HepG2 (cell line): ENCODE measurements around the gene MIB1. TPM values are rescaled to one million over a fixed set of nuclear protein-coding genes. Genes with fewer than 3 reads are reported as not detected.

ENCODE experiments used
- ATAC-seq: fragments of 200-7000 bp; cut with Tn5 transposase; 3 replicates; pipeline ENCODE4 v1.9.1; 2020; ENCODE audit warnings: mild to moderate bottlenecking, moderate library complexity
- BruUV-seq: library from RNA; stranded (reverse); fragments of 400-500 nt; replicated peaks from 2 replicates; lab custom pipeline; 2021; lab: Mats Ljungman, UMichigan
- CTCF ChIA-PET: fragments of 300-600 bp; formaldehyde crosslinking; extraction: SDS; loops from one replicate; lab custom pipeline; 2021; ENCODE audit warnings: low total read pairs, inconsistent platforms, low intra/inter-chr PET ratio; lab: Yijun Ruan, JAX
- POLR2A ChIA-PET: fragments of 350-600 bp; sonication (Branson Sonifier 250); formaldehyde crosslinking; loops from one replicate; lab custom pipeline; 2020; ENCODE audit warnings: antibody characterized with exemption, inconsistent platforms; lab: Yijun Ruan, JAX
- DNase-seq: peaks from one replicate; pipeline ENCODE4 v3.0.0-alpha.2; 2015; ENCODE audit warnings: low spot score
- FAIRE-seq: peaks from 3 replicates; lab custom pipeline; 2011; peaks lifted over from hg19 to GRCh38; lab: Jason Lieb, UNC
- H2AFZ ChIP-seq: one replicate; pipeline ENCODE4 v1.6.1; 2011; ENCODE audit warnings: low read length, inconsistent platforms
- H3K27ac ChIP-seq: fragments of 300-600 bp; 3 replicates; pipeline ENCODE4 v1.8.0; 2011; ENCODE audit warnings: mixed run types, mild to moderate bottlenecking, mixed read lengths, low read length, inconsistent platforms; ENCODE audit not compliant: insufficient read depth; ENCODE audit errors: extremely low read length
- H3K27me3 ChIP-seq, 2 experiments: fragments of 200-600 bp in 1 of 2; 2 replicates in 1 of 2; 3 replicates in 1 of 2; pipeline versions ENCODE4 v1.6.0 to v1.8.0; 2011; ENCODE audit warnings: low read length in 2 of 2, mild to moderate bottlenecking in 2 of 2, moderate library complexity in 2 of 2, inconsistent platforms in 1 of 2; ENCODE audit not compliant: insufficient read depth in 2 of 2, control insufficient read depth in 1 of 2
- H3K36me3 ChIP-seq, 2 experiments: fragments of 200-600 bp in 1 of 2; replicated peaks in 1 of 2; 2 replicates in 1 of 2; 3 replicates in 1 of 2; pipeline versions ENCODE4 v1.5.1 to v1.8.0; 2011; ENCODE audit warnings: low read length in 2 of 2, inconsistent platforms in 1 of 2; ENCODE audit not compliant: insufficient read depth in 2 of 2, control insufficient read depth in 1 of 2
- H3K4me1 ChIP-seq: 2 replicates; pipeline ENCODE4 v1.5.1; 2012; ENCODE audit warnings: low read length, inconsistent platforms; ENCODE audit not compliant: insufficient read depth
- H3K4me2 ChIP-seq: 2 replicates; pipeline ENCODE4 v1.6.0; 2011; ENCODE audit warnings: low read depth, low read length, inconsistent platforms
- H3K4me3 ChIP-seq, 3 experiments: fragments of 200-600 bp in 1 of 3; sonication (generic), shearing (Covaris generic) in 1 of 3; replicated peaks in 1 of 3; 2 replicates each; pipeline ENCODE4 v1.5.1; 2011 to 2016; ENCODE audit warnings: low read length in 3 of 3, inconsistent platforms in 2 of 3, low read depth in 2 of 3, mild to moderate bottlenecking in 2 of 3, control low read depth in 1 of 3, mixed read lengths in 1 of 3; ENCODE audit not compliant: insufficient read depth in 1 of 3
- H3K79me2 ChIP-seq: one replicate; pipeline ENCODE4 v1.6.1; 2011; ENCODE audit warnings: low read length, inconsistent platforms; ENCODE audit not compliant: insufficient read depth
- H3K9ac ChIP-seq: 2 replicates; pipeline ENCODE4 v1.6.0; 2011; ENCODE audit warnings: mild to moderate bottlenecking, low read depth, low read length, inconsistent platforms; ENCODE audit not compliant: insufficient read depth
- H3K9me3 ChIP-seq: 2 replicates; pipeline ENCODE4 v1.5.1; 2012; ENCODE audit warnings: mild to moderate bottlenecking, low read length
- H4K20me1 ChIP-seq: 2 replicates; pipeline ENCODE4 v1.6.0; 2011; ENCODE audit warnings: inconsistent platforms, mild to moderate bottlenecking, low read length, moderate library complexity; ENCODE audit not compliant: insufficient read depth
- CEBPB ChIP-seq: IDR thresholded peaks from 2 replicates; pipeline ENCODE4 v1.6.1; 2011; ENCODE audit warnings: low read depth, low read length, improper control_type of control experiment, borderline replicate concordance
- CEBPG ChIP-seq: IDR thresholded peaks from 2 replicates; pipeline ENCODE4 v1.6.1; 2016
- CHD4 ChIP-seq: fragments of 200-600 bp; sonication (generic); IDR thresholded peaks from 2 replicates; pipeline ENCODE4 v1.7.0; 2017; ENCODE audit warnings: mild to moderate bottlenecking, low read length, borderline replicate concordance
- GATAD2A ChIP-seq: IDR thresholded peaks from 2 replicates; pipeline ENCODE4 v1.6.1; 2016
- KLF11 ChIP-seq: IDR thresholded peaks from 2 replicates; pipeline ENCODE4 v1.6.1; 2016; ENCODE audit warnings: missing compliant biosample characterization
- MAF1 ChIP-seq: sonication (generic); formaldehyde crosslinking; IDR thresholded peaks from 2 replicates; pipeline ENCODE4 v1.5.0; 2020; ENCODE audit warnings: missing genetic modification reagents, borderline replicate concordance
- NR2F6 ChIP-seq, 2 experiments: IDR thresholded peaks; 2 replicates each; pipeline ENCODE4 v1.6.1; 2016; ENCODE audit warnings: antibody characterized with exemption in 1 of 2, mild to moderate bottlenecking in 1 of 2
- PHB2 ChIP-seq: fragments of 450-650 bp; IDR thresholded peaks from 2 replicates; pipeline ENCODE4 v1.6.1; 2018; ENCODE audit not compliant: partially characterized antibody
- RFX5 ChIP-seq: IDR thresholded peaks from 2 replicates; pipeline ENCODE4 v1.6.1; 2011; ENCODE audit warnings: low read depth, low read length, improper control_type of control experiment
- SAP130 ChIP-seq: IDR thresholded peaks from 2 replicates; pipeline ENCODE4 v1.6.1; 2016; ENCODE audit warnings: low read depth
- SOX5 ChIP-seq: IDR thresholded peaks from 2 replicates; pipeline ENCODE4 v1.6.1; 2016; ENCODE audit warnings: borderline replicate concordance
- SOX6 ChIP-seq, 2 experiments: fragments of 450-650 bp in 1 of 2; sonication (generic) in 1 of 2; formaldehyde crosslinking in 1 of 2; IDR thresholded peaks; 2 replicates each; pipeline versions ENCODE4 v1.4.0 to v1.6.1; 2017 to 2020; ENCODE audit warnings: antibody characterized with exemption in 1 of 2, mild to moderate bottlenecking in 1 of 2, missing genetic modification reagents in 1 of 2
- SP140L ChIP-seq: sonication (generic); formaldehyde crosslinking; IDR thresholded peaks from 2 replicates; pipeline ENCODE4 v1.4.0; 2020; ENCODE audit warnings: missing genetic modification reagents, borderline replicate concordance
- TAF1 ChIP-seq: sonication (generic); formaldehyde crosslinking; IDR thresholded peaks from 2 replicates; pipeline ENCODE4 v1.4.0; 2020; ENCODE audit warnings: missing genetic modification reagents
- TCF7 ChIP-seq: sonication (generic); IDR thresholded peaks from 2 replicates; pipeline ENCODE4 v1.6.1; 2016; ENCODE audit warnings: antibody characterized with exemption, low read depth
- ZNF251 ChIP-seq: sonication (generic); formaldehyde crosslinking; IDR thresholded peaks from 2 replicates; pipeline ENCODE4 v1.9.0; 2021; ENCODE audit warnings: mild to moderate bottlenecking, missing genetic modification reagents
- ZNF7 ChIP-seq: IDR thresholded peaks from 2 replicates; pipeline ENCODE4 v1.6.1; 2016; ENCODE audit warnings: missing biosample characterization, missing genetic modification reagents
- ZNF777 ChIP-seq: sonication (generic); formaldehyde crosslinking; IDR thresholded peaks from 2 replicates; pipeline ENCODE4 v1.4.0; 2020; ENCODE audit warnings: missing genetic modification reagents
- ZNF788 ChIP-seq: sonication (generic); formaldehyde crosslinking; IDR thresholded peaks from 2 replicates; pipeline ENCODE4 v1.5.0; 2020; ENCODE audit warnings: mild to moderate bottlenecking, missing genetic modification reagents, borderline replicate concordance
- WGBS: methylation state at CpG from one replicate; pipeline ENCODE4 v1.1.6; 2017; ENCODE audit warnings: low lambda C conversion rate; 5-methylcytosine and 5-hydroxymethylcytosine counted together
- in situ Hi-C: cut with HindIII; loops from 2 replicates; pipeline ENCODE4 v1.10.0; 2017; ENCODE audit warnings: low pct_unique_long_range_greater_than_20kb; ENCODE audit not compliant: extremely low pct_ligation_motif_present
- intact Hi-C: fragments of 100-400 bp; cut with micrococcal nuclease; formaldehyde crosslinking; loops from one replicate; pipeline ENCODE4 v1.10.0; 2022; ENCODE audit not compliant: unreplicated experiment
- polyA plus RNA-seq, 8 experiments: library from polyadenylated mRNA; depleted of rRNA in 3 of 8; stranded (reverse) in 7 of 8; unstranded in 1 of 8; fragments of >200 nt; fragmentation: Illumina TruSeq in 4 of 8; extraction: Trizol in 4 of 8; gene quantifications; 2 replicates each; pipeline versions ENCODE4 v1.2.1 to v1.2.3, GENCODE V29; 2011 to 2016; ENCODE audit warnings: low read depth in 4 of 8, missing spikeins in 1 of 8, mixed read lengths in 1 of 8; ENCODE audit not compliant: insufficient read depth in 1 of 8
- total RNA-seq, 5 experiments: library from RNA; depleted of rRNA; stranded (reverse); fragments of >200 nt; fragmentation: Illumina TruSeq; extraction: Trizol; gene quantifications; 2 replicates each; pipeline ENCODE4 v1.2.3, GENCODE V29; 2016; ENCODE audit warnings: low read depth in 1 of 5
- TF ChIP-seq, protein P1 (sequence below): IDR thresholded peaks from 2 replicates; pipeline ENCODE4 v1.4.0; 2020; ENCODE audit warnings: mild to moderate bottlenecking, missing genetic modification reagents
- TF ChIP-seq, protein P2 (sequence below): sonication (generic); formaldehyde crosslinking; IDR thresholded peaks from 2 replicates; pipeline ENCODE4 v1.9.0; 2021; ENCODE audit warnings: missing genetic modification reagents, borderline replicate concordance

Gene MIB1
- total and polyA plus RNA-seq, 2 of the 13 experiments (the other 11 are each of a cell fraction or from before 2014, with no cell fraction given) = 12.0 to 47.0 TPM

DNA sequence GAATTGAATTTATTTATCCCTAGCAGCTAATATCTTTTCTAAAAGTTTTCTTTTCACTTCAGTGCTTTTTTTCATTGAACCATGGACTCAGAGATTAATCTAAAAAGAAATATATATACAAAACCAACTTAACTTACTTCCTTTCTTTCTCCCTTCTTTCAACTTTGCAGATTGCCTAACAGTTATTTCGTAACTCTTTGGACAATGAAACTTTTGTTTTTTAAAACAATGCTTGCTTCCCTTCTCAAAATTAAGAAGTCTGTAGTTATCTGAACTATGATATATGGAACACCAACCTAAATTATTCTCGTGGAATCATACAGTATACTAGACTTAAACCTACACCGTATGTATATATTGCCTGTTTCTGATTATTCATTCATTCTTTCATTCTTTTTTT lies 62.9 kb downstream of the MIB1 start:
- Histone ChIP-seq H3K9ac (no peak overlapping the region), H3K27ac (peak overlapping the region; percentile 8), H4K20me1 (no peaks in the 10 kb centered on the region), H3K36me3 (peaks cover 3 to 24% of the 10 kb centered on the region in 2 experiments; a peak in 4 of 5 replicates), H3K27me3 (no peaks in the 10 kb centered on the region), H3K4me3 (no peak overlapping the region), H3K9me3 (no peaks in the 10 kb centered on the region), H2AFZ (no peak overlapping the region), H3K4me1 (peaks cover 21% of the 10 kb centered on the region), H3K79me2 (no peaks in the 10 kb centered on the region), H3K4me2 (peak overlapping the region; percentile 20; the same call in 1 of the 2 replicates)
- no TSS peak for BruUV-seq
- in situ Hi-C loops = no loop called here
- FAIRE-seq (no peak), DNase-seq (peak; percentile 63), ATAC-seq (no peak)
- CTCF ChIA-PET = no interaction called here
- WGBS = 72% methylated on average over 3 of the region's 3 CpGs
- intact Hi-C loops = no loop called here
- POLR2A ChIA-PET = no interaction called here
- no peak for TF ChIP-seq PHB2
- 0 out of 2 replicates have a peak, but pooled peaks have one; percentile 9 for TF ChIP-seq NR2F6 (IDR thresholded peaks at IDR 0.05)
- no peak for TF ChIP-seq NR2F6 (CRISPR knock-in tag; IDR thresholded peaks at IDR 0.05)
- no peak for TF ChIP-seq SP140L
- no peak for TF ChIP-seq TAF1
- TF ChIP-seq GATAD2A = peak; percentile 76
- TF ChIP-seq SOX5 (CRISPR knock-in tag) = peak; percentile 97
- peak; percentile 42; the same call in 1 of the 2 replicates for TF ChIP-seq CHD4
- no peak for TF ChIP-seq RFX5
- peak; percentile 92 for TF ChIP-seq CEBPB
- TF ChIP-seq, protein P1, sequence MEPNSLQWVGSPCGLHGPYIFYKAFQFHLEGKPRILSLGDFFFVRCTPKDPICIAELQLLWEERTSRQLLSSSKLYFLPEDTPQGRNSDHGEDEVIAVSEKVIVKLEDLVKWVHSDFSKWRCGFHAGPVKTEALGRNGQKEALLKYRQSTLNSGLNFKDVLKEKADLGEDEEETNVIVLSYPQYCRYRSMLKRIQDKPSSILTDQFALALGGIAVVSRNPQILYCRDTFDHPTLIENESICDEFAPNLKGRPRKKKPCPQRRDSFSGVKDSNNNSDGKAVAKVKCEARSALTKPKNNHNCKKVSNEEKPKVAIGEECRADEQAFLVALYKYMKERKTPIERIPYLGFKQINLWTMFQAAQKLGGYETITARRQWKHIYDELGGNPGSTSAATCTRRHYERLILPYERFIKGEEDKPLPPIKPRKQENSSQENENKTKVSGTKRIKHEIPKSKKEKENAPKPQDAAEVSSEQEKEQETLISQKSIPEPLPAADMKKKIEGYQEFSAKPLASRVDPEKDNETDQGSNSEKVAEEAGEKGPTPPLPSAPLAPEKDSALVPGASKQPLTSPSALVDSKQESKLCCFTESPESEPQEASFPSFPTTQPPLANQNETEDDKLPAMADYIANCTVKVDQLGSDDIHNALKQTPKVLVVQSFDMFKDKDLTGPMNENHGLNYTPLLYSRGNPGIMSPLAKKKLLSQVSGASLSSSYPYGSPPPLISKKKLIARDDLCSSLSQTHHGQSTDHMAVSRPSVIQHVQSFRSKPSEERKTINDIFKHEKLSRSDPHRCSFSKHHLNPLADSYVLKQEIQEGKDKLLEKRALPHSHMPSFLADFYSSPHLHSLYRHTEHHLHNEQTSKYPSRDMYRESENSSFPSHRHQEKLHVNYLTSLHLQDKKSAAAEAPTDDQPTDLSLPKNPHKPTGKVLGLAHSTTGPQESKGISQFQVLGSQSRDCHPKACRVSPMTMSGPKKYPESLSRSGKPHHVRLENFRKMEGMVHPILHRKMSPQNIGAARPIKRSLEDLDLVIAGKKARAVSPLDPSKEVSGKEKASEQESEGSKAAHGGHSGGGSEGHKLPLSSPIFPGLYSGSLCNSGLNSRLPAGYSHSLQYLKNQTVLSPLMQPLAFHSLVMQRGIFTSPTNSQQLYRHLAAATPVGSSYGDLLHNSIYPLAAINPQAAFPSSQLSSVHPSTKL (CRISPR knock-in tag) = peak; percentile 80
- no peak for TF ChIP-seq MAF1 (CRISPR knock-in tag)
- no peak for TF ChIP-seq SOX6 (IDR thresholded peaks at IDR 0.05)
- TF ChIP-seq SOX6 (CRISPR knock-in tag; IDR thresholded peaks at IDR 0.05) = peak; percentile 80; the same call in 1 of the 2 replicates
- TF ChIP-seq, protein P2, sequence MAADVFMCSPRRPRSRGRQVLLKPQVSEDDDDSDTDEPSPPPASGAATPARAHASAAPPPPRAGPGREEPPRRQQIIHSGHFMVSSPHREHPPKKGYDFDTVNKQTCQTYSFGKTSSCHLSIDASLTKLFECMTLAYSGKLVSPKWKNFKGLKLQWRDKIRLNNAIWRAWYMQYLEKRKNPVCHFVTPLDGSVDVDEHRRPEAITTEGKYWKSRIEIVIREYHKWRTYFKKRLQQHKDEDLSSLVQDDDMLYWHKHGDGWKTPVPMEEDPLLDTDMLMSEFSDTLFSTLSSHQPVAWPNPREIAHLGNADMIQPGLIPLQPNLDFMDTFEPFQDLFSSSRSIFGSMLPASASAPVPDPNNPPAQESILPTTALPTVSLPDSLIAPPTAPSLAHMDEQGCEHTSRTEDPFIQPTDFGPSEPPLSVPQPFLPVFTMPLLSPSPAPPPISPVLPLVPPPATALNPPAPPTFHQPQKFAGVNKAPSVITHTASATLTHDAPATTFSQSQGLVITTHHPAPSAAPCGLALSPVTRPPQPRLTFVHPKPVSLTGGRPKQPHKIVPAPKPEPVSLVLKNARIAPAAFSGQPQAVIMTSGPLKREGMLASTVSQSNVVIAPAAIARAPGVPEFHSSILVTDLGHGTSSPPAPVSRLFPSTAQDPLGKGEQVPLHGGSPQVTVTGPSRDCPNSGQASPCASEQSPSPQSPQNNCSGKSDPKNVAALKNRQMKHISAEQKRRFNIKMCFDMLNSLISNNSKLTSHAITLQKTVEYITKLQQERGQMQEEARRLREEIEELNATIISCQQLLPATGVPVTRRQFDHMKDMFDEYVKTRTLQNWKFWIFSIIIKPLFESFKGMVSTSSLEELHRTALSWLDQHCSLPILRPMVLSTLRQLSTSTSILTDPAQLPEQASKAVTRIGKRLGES = no peak
- TF ChIP-seq ZNF788 = no peak
- TF ChIP-seq CEBPG (CRISPR knock-in tag) = peak; percentile 90
- TF ChIP-seq ZNF251 (CRISPR knock-in tag) = no peak
- TF ChIP-seq KLF11 = no peak
- no peak for TF ChIP-seq ZNF7 (CRISPR knock-in tag)
- TF ChIP-seq TCF7 = no peak
- peak; percentile 25; the same call in 1 of the 2 replicates for TF ChIP-seq SAP130
- TF ChIP-seq ZNF777 = no peak
